Nucleus accumbens (tissue), 56 donors: Measurements from ENCODE around the gene COPG2.
"Not testable (repeated sequence)": the region's sequence is repeated elsewhere in the genome, so short reads cannot be mapped to it uniquely, and the experiment has no call there.

Experiments
- DNase-seq, 56 donors: peaks; one replicate each; lab custom pipeline; 2025; lab: John Stamatoyannopoulos, UW

The COPG2 gene

GRCh38 chr7:130654850-130655249 lies 13.7 kb downstream of the COPG2 start:
- DNase-seq, result no peak

DNA sequence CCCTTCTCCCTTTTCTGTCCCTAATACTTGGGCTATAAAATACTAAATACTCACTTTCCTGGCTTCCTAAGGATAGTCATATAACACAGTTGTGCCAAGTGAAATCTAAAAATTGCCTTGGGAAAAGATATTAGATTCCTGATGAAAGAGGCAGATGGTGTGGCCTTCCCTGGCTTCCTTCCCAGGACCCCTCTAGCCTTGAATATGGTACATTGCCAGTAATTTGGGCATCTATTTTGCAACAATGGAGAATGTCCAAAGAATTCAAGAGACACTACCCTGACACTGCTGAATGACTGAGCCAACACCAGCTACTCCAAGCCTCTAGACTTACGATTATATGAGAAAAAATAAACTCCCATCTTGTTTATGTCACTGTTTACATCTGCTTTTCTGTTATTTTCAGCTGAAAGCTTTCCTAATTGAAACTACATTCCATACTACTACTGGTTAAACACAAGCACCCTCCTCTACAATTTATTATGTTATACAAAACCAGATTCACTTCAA lies 17.9 kb downstream of the COPG2 start:
- no peak for DNase-seq

DNA sequence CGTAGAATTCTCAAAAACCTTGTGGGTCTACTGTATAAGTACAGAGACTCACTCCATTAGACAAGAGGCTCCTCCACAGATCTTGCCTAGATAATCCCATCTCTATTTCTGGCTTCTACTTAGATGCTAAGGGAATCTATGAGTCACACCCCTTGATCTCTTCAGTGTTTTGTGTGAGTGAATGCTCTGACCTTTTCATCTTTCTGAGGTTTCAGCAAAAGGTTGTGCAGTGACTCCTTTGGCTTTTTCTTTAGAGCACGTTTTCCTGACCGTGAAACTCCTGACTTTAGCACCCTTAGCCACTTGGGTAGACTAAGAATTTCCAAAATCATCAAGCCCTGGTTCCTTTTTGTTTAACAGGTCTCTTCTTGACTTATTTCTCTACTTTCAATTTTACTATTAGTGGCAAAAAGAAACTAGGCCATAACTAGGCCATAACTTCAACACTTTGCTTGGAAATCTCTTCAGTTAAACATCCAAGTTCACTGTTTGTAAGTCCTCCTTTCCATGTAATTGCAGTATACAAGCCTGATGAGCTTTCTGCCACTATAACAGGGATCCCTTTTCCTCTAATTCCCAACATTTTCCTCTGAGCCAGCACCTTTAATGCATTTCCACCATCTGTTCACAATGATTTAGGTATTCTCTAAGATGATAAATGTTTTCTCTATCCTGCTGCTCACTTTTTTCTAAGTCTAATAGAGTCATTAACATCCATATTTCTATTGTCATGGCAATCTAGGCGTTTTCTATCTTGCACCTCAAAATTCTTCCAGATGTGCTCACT lies 19.4 kb downstream of the COPG2 start:
- no peak for DNase-seq

GRCh38 chr7:130648580-130648979 lies 20.0 kb downstream of the COPG2 start:
- DNase-seq, result no peak

- DNase-seq, result no peak
These were observed 26.2 kb downstream of the COPG2 start for GRCh38 chr7:130642383-130642782.

DNA sequence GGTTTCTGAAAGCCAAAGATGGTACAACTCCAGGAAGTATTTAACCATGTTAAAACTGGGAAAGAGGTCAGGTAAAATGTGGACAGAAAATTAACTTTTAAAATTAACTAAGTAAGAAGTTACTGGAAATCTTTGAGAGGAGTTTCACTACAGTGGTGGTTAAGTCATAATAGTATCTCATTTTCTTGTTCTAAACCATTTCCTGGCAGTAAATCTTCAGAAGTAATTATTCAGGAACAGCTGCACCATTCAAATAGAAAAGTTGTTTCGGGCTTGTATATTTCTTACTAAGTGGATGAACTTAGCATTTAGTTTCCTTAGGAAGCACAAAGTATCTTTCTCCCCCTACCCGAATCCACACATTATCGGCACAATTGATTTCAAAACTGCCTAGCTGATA lies 27.1 kb downstream of the COPG2 start:
- no peak for DNase-seq

GRCh38 chr7:130641040-130641439 lies 27.5 kb downstream of the COPG2 start:
- no peak for DNase-seq

- no peak for DNase-seq
These were observed 29.2 kb downstream of the COPG2 start for GRCh38 chr7:130639388-130639787.

DNA sequence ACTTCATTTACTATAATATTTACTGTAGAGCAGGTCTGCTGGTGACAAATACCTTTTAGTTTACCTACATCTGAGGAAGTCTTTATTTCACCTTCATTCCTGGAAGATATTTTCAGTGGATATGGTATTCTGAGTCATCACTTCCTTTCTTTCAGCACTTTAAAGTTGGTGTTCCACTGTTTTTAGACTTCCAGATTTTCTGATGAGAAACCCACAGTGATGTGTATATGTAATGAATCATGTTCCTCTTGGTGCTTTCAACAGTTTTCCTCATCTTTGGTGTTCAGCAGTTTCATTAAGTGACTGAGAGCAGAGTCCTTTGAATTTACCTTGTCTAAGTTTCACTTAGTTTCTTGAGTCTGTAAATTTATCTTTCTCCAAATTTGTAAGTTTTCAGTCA lies 36.4 kb downstream of the COPG2 start:
- no peak for DNase-seq

- DNase-seq, result no peak
These were observed 39.6 kb downstream of the COPG2 start for GRCh38 chr7:130628901-130629300.

- no peak for DNase-seq
These were observed 40.8 kb downstream of the COPG2 start for GRCh38 chr7:130627775-130628174.

DNA sequence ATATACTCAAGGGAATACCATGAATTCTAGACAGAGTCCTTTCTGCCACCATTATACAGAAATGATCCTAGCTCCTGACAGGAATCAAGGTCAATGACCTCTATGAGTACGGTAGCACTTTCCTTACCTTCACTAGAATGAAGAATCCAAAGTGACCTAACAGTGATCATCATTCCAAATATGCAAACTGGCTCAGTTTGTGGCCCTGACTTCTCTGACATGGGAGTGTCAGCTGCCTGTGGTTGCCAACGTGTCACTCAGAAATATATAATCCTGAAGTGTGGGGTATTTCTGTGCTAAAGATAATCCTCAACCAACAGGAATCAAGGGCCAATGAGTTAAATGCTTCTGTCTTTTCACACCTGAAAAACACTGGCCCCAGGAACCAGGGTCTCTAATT lies 45.7 kb downstream of the COPG2 start:
- no peak for DNase-seq

DNA sequence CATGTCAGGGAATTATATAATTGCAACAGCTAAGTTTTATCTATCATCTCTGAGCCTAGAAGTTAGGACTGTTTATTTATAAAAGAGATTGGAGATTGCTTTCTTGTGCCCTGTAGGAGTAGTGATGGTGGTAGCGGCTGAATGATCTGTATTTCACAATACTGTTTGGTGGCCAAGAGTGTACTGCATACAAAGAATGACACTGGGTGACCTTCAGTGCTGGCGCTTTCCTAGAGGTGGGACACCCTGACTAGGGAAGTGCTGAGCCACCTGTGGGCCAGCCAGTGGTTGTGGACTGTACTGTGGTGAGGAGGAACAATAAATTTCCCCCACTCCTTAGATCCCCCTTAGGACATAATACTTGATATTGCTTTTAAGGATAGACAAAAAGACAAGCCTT lies 53.0 kb downstream of the COPG2 start:
- DNase-seq, result no peak

DNA sequence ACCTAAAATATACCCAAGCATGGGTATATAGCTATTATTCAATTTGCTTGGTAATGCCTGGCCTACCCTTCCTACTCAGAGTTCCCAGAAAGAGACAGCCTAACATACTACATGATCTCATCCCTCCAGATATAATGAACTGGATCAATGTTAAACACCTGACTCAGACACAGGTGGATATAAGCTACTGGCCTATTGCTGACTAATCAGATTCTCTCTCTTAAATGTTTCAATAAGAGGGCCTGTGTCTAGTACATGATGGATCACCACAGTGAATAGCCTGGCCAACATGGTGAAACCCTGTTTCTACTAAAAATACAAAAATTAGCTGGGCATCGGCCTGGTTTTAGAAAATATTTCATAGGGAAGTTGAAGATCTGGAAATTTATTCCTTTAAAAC lies 54.1 kb downstream of the COPG2 start:
- no peak for DNase-seq

DNA sequence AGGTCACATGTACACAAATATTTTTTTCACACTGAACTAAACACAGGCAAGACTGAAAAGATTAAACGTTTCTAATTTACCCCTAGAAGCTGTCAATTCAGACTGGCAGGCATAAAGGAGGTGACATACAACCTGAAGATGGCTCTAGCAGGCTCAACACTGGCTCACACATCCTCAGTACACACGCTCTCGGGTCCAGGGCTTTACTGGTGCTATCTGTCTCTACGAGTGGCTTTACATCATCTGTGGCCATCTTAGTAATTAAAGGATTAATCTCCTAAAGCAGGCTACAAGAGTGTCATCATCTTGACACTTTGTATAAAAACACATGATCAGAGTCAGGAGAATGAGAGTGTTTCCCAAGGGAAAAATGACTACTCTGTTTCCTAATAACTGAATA lies 57.3 kb downstream of the COPG2 start:
- no peak for DNase-seq

GRCh38 chr7:130607066-130607465 lies 61.5 kb downstream of the COPG2 start:
- not testable (repeated sequence) for DNase-seq

DNA sequence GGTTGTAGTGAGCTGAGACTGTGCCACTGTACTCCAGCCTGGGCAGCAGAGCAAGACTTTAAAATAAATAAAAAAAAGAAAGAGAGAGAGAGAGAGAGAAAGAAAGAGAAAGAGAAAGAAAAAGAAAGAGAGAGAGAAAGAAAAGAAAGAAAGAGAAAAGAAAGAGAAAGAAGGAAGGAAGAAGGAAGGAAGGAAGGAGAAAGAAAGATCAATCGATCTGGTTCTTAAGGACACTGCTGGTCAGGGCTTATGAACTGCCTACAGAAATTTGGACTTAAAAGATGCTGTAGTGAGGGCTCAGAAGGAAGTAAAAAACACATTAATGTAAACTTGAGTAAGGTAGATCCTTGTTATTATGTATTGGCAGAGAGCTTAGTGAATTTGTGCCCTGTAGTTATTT lies 62.4 kb downstream of the COPG2 start:
- no peak for DNase-seq

GRCh38 chr7:130598056-130598455 lies 70.5 kb downstream of the COPG2 start:
- DNase-seq, result no peak

GRCh38 chr7:130595986-130596385 lies 72.6 kb downstream of the COPG2 start:
- no peak for DNase-seq

GRCh38 chr7:130593033-130593432 lies 75.5 kb downstream of the COPG2 start:
- no peak for DNase-seq

GRCh38 chr7:130591464-130591863 lies 77.1 kb downstream of the COPG2 start:
- DNase-seq, result not testable (repeated sequence)

- not testable (repeated sequence) for DNase-seq
These were observed 82.6 kb downstream of the COPG2 start for GRCh38 chr7:130585932-130586331.

DNA sequence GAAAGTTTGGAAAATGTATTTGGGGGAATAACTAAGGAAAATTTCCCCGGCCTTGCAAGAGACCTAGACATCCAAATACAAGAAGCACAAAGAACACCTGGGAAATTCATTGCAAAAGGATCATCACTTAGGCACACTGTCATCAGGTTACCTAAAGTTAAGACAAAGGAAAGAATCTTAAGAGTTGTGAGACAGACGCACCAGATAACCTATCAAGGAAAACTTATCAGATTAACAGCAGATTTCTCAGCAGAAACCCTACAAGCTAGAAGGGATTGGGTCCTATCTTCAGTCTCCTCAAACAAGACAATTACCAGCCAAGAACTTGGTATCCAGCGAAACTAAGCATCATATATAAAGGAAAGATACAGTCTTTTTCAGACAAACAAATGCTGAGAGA lies 93.4 kb downstream of the COPG2 start:
- not testable (repeated sequence) for DNase-seq
